HCT116 (cell line): ENCODE measurements around the gene ADGRV1. TPM values are rescaled to one million over a fixed set of nuclear protein-coding genes. Genes with fewer than 3 reads are reported as not detected.

Experiments used
- ATAC-seq: fragments of 200-7000 bp; cut with Tn5 transposase; 2 replicates; pipeline ENCODE4 v1.9.1; 2020; ENCODE audit warnings: mild to moderate bottlenecking, moderate library complexity
- BruUV-seq: library from RNA; stranded (reverse); fragments of 400-500 nt; replicated peaks from 2 replicates; lab custom pipeline; 2021; lab: Mats Ljungman, UMichigan
- CTCF ChIA-PET: fragments of 300-600 bp; sonication (Branson Sonifier 250); formaldehyde crosslinking; loops from one replicate; lab custom pipeline; 2021; ENCODE audit warnings: antibody characterized with exemption; lab: Charles Lee
- POLR2A ChIA-PET: fragments of 300-600, 350-600 bp; sonication (Branson Sonifier 250); formaldehyde crosslinking; loops from one replicate; lab custom pipeline; 2021; ENCODE audit warnings: antibody characterized with exemption; lab: Charles Lee
- RAD21 ChIA-PET, 2 experiments: fragments of 300-600 bp; sonication (Branson Sonifier 250); formaldehyde crosslinking; loops; one replicate each; lab custom pipeline; 2023; ENCODE audit warnings: low total read pairs in 2 of 2; ENCODE audit not compliant: uncharacterized antibody in 2 of 2, unreplicated experiment in 2 of 2, low non-redundant PET in 1 of 2; lab: Charles Lee
- DNase-seq: peaks from one replicate; pipeline ENCODE4 v3.0.0-alpha.2; 2010; ENCODE audit warnings: low read depth, low spot score
- H2AFZ ChIP-seq: fragments of 200-600 bp; shearing (Covaris generic), sonication (generic); 2 replicates; pipeline ENCODE4 v1.6.1; 2017; ENCODE audit warnings: low read depth, mixed run types, mixed read lengths, antibody characterized with exemption, low read length; ENCODE audit not compliant: poor library complexity, severe bottlenecking
- H3K27ac ChIP-seq: 2 replicates; pipeline ENCODE4 v1.5.1; 2012; ENCODE audit warnings: low read depth, low read length
- H3K27me3 ChIP-seq: fragments of 200-600 bp; sonication (generic); 2 replicates; pipeline ENCODE4 v1.6.1; 2016; ENCODE audit warnings: mixed run types, low read length, mixed read lengths; ENCODE audit not compliant: insufficient read depth
- H3K36me3 ChIP-seq, 2 experiments: fragments of 200-500 bp in 1 of 2; fragments of 200-600 bp in 1 of 2; sonication (Bioruptor generic) in 1 of 2; sonication (generic) in 1 of 2; 2 replicates each; pipeline versions ENCODE4 v1.5.1 to v1.6.1; 2014 to 2016; ENCODE audit warnings: low read length in 2 of 2, inconsistent platforms in 1 of 2, mixed read lengths in 1 of 2, mixed run types in 1 of 2; ENCODE audit not compliant: insufficient read depth in 2 of 2, control insufficient read depth in 1 of 2
- H3K4me1 ChIP-seq, 2 experiments: fragments of 200-600 bp in 1 of 2; sonication (generic) in 1 of 2; 2 replicates each; pipeline versions ENCODE4 v1.5.1 to v1.6.1; 2012 to 2017; ENCODE audit warnings: low read length in 2 of 2, inconsistent platforms in 1 of 2, mild to moderate bottlenecking in 1 of 2, mixed read lengths in 1 of 2, mixed run types in 1 of 2, moderate library complexity in 1 of 2; ENCODE audit not compliant: insufficient read depth in 2 of 2, control insufficient read depth in 1 of 2
- H3K4me2 ChIP-seq: fragments of 200-600 bp; sonication (generic); 2 replicates; pipeline ENCODE4 v1.6.1; 2017; ENCODE audit warnings: mixed run types, low read length, mixed read lengths
- H3K4me3 ChIP-seq, 2 experiments: fragments of 200-600 bp in 1 of 2; sonication (generic) in 1 of 2; replicated peaks in 1 of 2; 2 replicates each; pipeline ENCODE4 v1.5.1; 2011 to 2016; ENCODE audit warnings: low read length in 2 of 2, control low read depth in 1 of 2, low read depth in 1 of 2, mild to moderate bottlenecking in 1 of 2, mixed read lengths in 1 of 2, mixed run types in 1 of 2
- H3K79me2 ChIP-seq: fragments of 200-600 bp; sonication (generic); 2 replicates; pipeline ENCODE4 v1.6.1; 2017; ENCODE audit warnings: mild to moderate bottlenecking, mixed run types, low read length, moderate library complexity, mixed read lengths; ENCODE audit not compliant: insufficient read depth
- H3K9ac ChIP-seq: fragments of 200-600 bp; sonication (generic); 2 replicates; pipeline ENCODE4 v1.6.1; 2016; ENCODE audit warnings: low read length, mixed read lengths
- H3K9me2 ChIP-seq: fragments of 200-600 bp; sonication (generic), shearing (Covaris generic); 2 replicates; pipeline ENCODE4 v1.6.1; 2017; ENCODE audit warnings: mixed run types, mild to moderate bottlenecking, moderate library complexity; ENCODE audit not compliant: insufficient read depth
- H3K9me3 ChIP-seq, 2 experiments: fragments of 200-500 bp in 1 of 2; fragments of 200-600 bp in 1 of 2; sonication (Bioruptor generic) in 1 of 2; sonication (generic) in 1 of 2; 2 replicates each; pipeline ENCODE4 v1.6.1; 2014 to 2017; ENCODE audit warnings: low read length in 2 of 2, mixed read lengths in 2 of 2, inconsistent platforms in 1 of 2, low read depth in 1 of 2, mild to moderate bottlenecking in 1 of 2, mixed run types in 1 of 2, moderate library complexity in 1 of 2; ENCODE audit not compliant: control insufficient read depth in 1 of 2, insufficient read depth in 1 of 2
- H4K20me1 ChIP-seq: fragments of 200-600 bp; sonication (generic), shearing (Covaris generic); 2 replicates; pipeline ENCODE4 v1.6.1; 2017; ENCODE audit warnings: mixed run types, mild to moderate bottlenecking, moderate library complexity; ENCODE audit not compliant: insufficient read depth
- ATF3 ChIP-seq: IDR thresholded peaks from 2 replicates; pipeline ENCODE4 v1.6.1; 2012
- CTCF ChIP-seq, 3 experiments: fragments of 200-600 bp in 1 of 3; sonication (generic) in 1 of 3; IDR thresholded peaks in 2 of 3; conservative IDR thresholded peaks in 1 of 3; 2 replicates each; pipeline ENCODE4 v1.5.1; 2012 to 2017; ENCODE audit warnings: low read depth in 2 of 3, low read length in 2 of 3, antibody characterized with exemption in 1 of 3, borderline replicate concordance in 1 of 3, control low read depth in 1 of 3, mild to moderate bottlenecking in 1 of 3, mixed read lengths in 1 of 3, mixed run types in 1 of 3, moderate library complexity in 1 of 3; ENCODE audit not compliant: insufficient read depth in 1 of 3
- EGR1 ChIP-seq: IDR thresholded peaks from 2 replicates; pipeline ENCODE4 v1.6.1; 2012; ENCODE audit warnings: low read depth
- ELF1 ChIP-seq: IDR thresholded peaks from 2 replicates; pipeline ENCODE4 v1.6.1; 2012; ENCODE audit warnings: low read depth, borderline replicate concordance
- EZH2 ChIP-seq: fragments of 200-600 bp; sonication (generic); IDR thresholded peaks from 2 replicates; pipeline ENCODE4 v1.6.1; 2017; ENCODE audit warnings: antibody characterized with exemption, mixed run types
- EZH2phosphoT487 ChIP-seq: fragments of 200-600 bp; IDR thresholded peaks from 2 replicates; pipeline ENCODE4 v1.6.1; 2018; ENCODE audit warnings: antibody characterized with exemption, borderline replicate concordance
- FOSL1 ChIP-seq: IDR thresholded peaks from 2 replicates; pipeline ENCODE4 v1.6.1; 2012; ENCODE audit warnings: low read depth
- JUND ChIP-seq: IDR thresholded peaks from 2 replicates; pipeline ENCODE4 v1.6.1; 2012
- POLR2A ChIP-seq: IDR thresholded peaks from 2 replicates; pipeline ENCODE4 v1.7.0; 2011; ENCODE audit warnings: borderline replicate concordance; ENCODE audit not compliant: insufficient read depth, insufficient read length; ENCODE audit errors: extremely low read depth
- RAD21 ChIP-seq: IDR thresholded peaks from 2 replicates; pipeline ENCODE4 v1.6.1; 2012; ENCODE audit warnings: low read depth, mild to moderate bottlenecking
- REST ChIP-seq: IDR thresholded peaks from 2 replicates; pipeline ENCODE4 v1.6.1; 2012; ENCODE audit warnings: low read depth
- SP1 ChIP-seq: IDR thresholded peaks from 2 replicates; pipeline ENCODE4 v1.6.1; 2012; ENCODE audit warnings: low read depth
- SRF ChIP-seq: IDR thresholded peaks from 2 replicates; pipeline ENCODE4 v1.6.1; 2012; ENCODE audit warnings: low read depth
- TCF7L2 ChIP-seq: IDR thresholded peaks from 2 replicates; pipeline ENCODE4 v1.7.0; 2011; ENCODE audit warnings: borderline replicate concordance, inconsistent platforms; ENCODE audit not compliant: insufficient read depth, insufficient read length; ENCODE audit errors: extremely low read depth
- YY1 ChIP-seq: IDR thresholded peaks from 2 replicates; pipeline ENCODE4 v1.6.1; 2011; ENCODE audit warnings: low read length, low read depth, moderate library complexity, mild to moderate bottlenecking; ENCODE audit not compliant: insufficient replicate concordance; ENCODE audit errors: extremely low read depth
- ZFX ChIP-seq: fragments of 450-650 bp; IDR thresholded peaks from 2 replicates; pipeline ENCODE4 v1.6.1; 2017
- ZNF274 ChIP-seq: fragments of 200-500 bp; sonication (Bioruptor generic); IDR thresholded peaks from 2 replicates; pipeline ENCODE4 v1.6.1; 2014; ENCODE audit warnings: mild to moderate bottlenecking, low read depth, low read length, inconsistent platforms
- intact Hi-C: fragments of 100-400 bp; cut with micrococcal nuclease; formaldehyde crosslinking; loops from 2 replicates; pipeline ENCODE4 v1.10.0; 2022
- total RNA-seq: library from RNA; stranded (reverse); gene quantifications from one replicate; pipeline ENCODE4 v1.2.1, GENCODE V29; 2021; ENCODE audit not compliant: unreplicated experiment
- TF ChIP-seq, protein P1 (sequence below): IDR thresholded peaks from 2 replicates; pipeline ENCODE4 v1.6.1; 2011; ENCODE audit warnings: mild to moderate bottlenecking, low read length, moderate library complexity; ENCODE audit not compliant: insufficient replicate concordance; ENCODE audit errors: extremely low read depth

ADGRV1 gene
- total RNA-seq, 1 experiment from 2014 or later: 6.0 TPM

- TF ChIP-seq EZH2phosphoT487: no peak
- no peak for TF ChIP-seq SP1
These were observed 11.4 kb downstream of the ADGRV1 start (continued) for GRCh38 chr5:90570034-90570433.

- DNase-seq: no peak
- ChIA-PET CTCF (no interaction called here), RAD21 (no interaction called here), POLR2A (no interaction called here)
- Histone ChIP-seq H3K4me2 (no peak overlapping the region), H4K20me1 (no peaks in the 10 kb centered on the region), H3K79me2 (no peaks in the 10 kb centered on the region), H3K4me3 (no peak overlapping the region), H3K9me3 (no peaks in the 10 kb centered on the region), H3K4me1 (no peaks in the 10 kb centered on the region), H3K9me2 (no peaks in the 10 kb centered on the region), H3K9ac (no peak overlapping the region), H3K27me3 (no peaks in the 10 kb centered on the region), H3K27ac (no peak overlapping the region), H2AFZ (no peak overlapping the region), H3K36me3 (no peaks in the 10 kb centered on the region)
- no TSS peak for BruUV-seq
- ATAC-seq: no peak
- TF ChIP-seq YY1 (no peak), SP1 (no peak), EZH2phosphoT487 (no peak), ZFX (no peak), FOSL1 (no peak), JUND (no peak), SRF (no peak), POLR2A (no peak), EZH2 (no peak), CTCF (IDR thresholded peaks at IDR 0.05 in 2 of 3, conservative IDR thresholded peaks at IDR 0.05 in 1 of 3; ENCODE audit: borderline replicate concordance in 1 of 3, insufficient read depth in 1 of 3, low read depth in 2 of 3, low read length in 2 of 3) (no peak), REST (no peak), ELF1 (no peak), EGR1 (no peak), ATF3 (no peak), TCF7L2 (no peak), RAD21 (no peak), ZNF274 (no peak)
- TF ChIP-seq, protein P1, sequence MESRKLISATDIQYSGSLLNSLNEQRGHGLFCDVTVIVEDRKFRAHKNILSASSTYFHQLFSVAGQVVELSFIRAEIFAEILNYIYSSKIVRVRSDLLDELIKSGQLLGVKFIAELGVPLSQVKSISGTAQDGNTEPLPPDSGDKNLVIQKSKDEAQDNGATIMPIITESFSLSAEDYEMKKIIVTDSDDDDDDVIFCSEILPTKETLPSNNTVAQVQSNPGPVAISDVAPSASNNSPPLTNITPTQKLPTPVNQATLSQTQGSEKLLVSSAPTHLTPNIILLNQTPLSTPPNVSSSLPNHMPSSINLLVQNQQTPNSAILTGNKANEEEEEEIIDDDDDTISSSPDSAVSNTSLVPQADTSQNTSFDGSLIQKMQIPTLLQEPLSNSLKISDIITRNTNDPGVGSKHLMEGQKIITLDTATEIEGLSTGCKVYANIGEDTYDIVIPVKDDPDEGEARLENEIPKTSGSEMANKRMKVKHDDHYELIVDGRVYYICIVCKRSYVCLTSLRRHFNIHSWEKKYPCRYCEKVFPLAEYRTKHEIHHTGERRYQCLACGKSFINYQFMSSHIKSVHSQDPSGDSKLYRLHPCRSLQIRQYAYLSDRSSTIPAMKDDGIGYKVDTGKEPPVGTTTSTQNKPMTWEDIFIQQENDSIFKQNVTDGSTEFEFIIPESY: no peak
- intact Hi-C loops: no loop called here
These were observed 12.7 kb downstream of the ADGRV1 start for GRCh38 chr5:90571147-90571773.
